ENCODE results near the gene FAM174B. TPM values are rescaled to one million over a fixed set of nuclear protein-coding genes. Genes with fewer than 3 reads are reported as not detected.

The FAM174B gene
- total RNA-seq, 1 donor from 2014 or later = 15.4 TPM

GRCh38 chr15:92574566-92574965 lies 81.0 kb downstream of the FAM174B start:
- no peak for DNase-seq (ENCODE audit: low spot score)

- DNase-seq (ENCODE audit: low spot score) = no peak
Observed at GRCh38 chr15:92574161-92574560, 81.4 kb downstream of the FAM174B start.

GRCh38 chr15:92571824-92572223 lies 83.8 kb downstream of the FAM174B start:
- no peak for DNase-seq (ENCODE audit: low spot score)

- DNase-seq (ENCODE audit: low spot score) = no peak
Observed at GRCh38 chr15:92570391-92570790, 85.2 kb downstream of the FAM174B start.

GRCh38 chr15:92569778-92570177 lies 85.8 kb downstream of the FAM174B start:
- DNase-seq (ENCODE audit: low spot score) = no peak

Other genes starting within 250 kb of the FAM174B start
- 90.9 TPM for gene CHD2, start 244.5 kb upstream of the FAM174B start, total RNA-seq

Data from mesenteric fat pad (tissue), 1 donor.